Peyer's patch (tissue), 4 donors: ENCODE data around the gene PHAX. TPM values are rescaled to one million over a fixed set of nuclear protein-coding genes. Genes with fewer than 3 reads are reported as not detected.

Source experiments
- DNase-seq, 3 donors: peaks; one replicate each; pipeline ENCODE4 v3.0.0-alpha.2; 2017 to 2019
- H3K27ac ChIP-seq, 4 donors: fragments of 200-600 bp; sonication (generic); one replicate each; pipeline ENCODE4 v1.5.1; 2016 to 2019
- H3K27me3 ChIP-seq, 2 donors: fragments of 200-600 bp; sonication (generic); one replicate each; pipeline ENCODE4 v1.5.1; 2019
- H3K36me3 ChIP-seq, 3 donors: fragments of 200-600 bp; sonication (generic); one replicate each; pipeline ENCODE4 v1.5.1; 2016 to 2019
- H3K4me1 ChIP-seq, 4 donors: fragments of 200-600 bp; sonication (generic); one replicate each; pipeline ENCODE4 v1.5.1; 2016 to 2019
- H3K4me3 ChIP-seq, 4 donors: fragments of 200-600 bp; sonication (generic); 1 replicate in 3 of 4; 2 replicates in 1 of 4; pipeline ENCODE4 v1.5.1; 2016 to 2019; ENCODE audit warnings: mild to moderate bottlenecking in 1 of 4
- H3K9me3 ChIP-seq, 4 donors: fragments of 200-600 bp; sonication (generic); one replicate each; pipeline ENCODE4 v1.5.1; 2016 to 2019; ENCODE audit warnings: mild to moderate bottlenecking in 1 of 4
- CTCF ChIP-seq, 6 experiments: fragments of 450-650 bp in 4 of 6; fragments of 200-600 bp in 2 of 6; sonication (generic) in 1 of 6; IDR thresholded peaks; one replicate each; pipeline ENCODE4 v1.5.1; 2017 to 2019; ENCODE audit warnings: antibody characterized with exemption in 6 of 6, mild to moderate bottlenecking in 3 of 6, moderate library complexity in 1 of 6
- POLR2A ChIP-seq, 2 donors: fragments of 450-650 bp; IDR thresholded peaks; one replicate each; pipeline ENCODE4 v1.5.1; 2017; ENCODE audit warnings: antibody characterized with exemption in 2 of 2, mild to moderate bottlenecking in 2 of 2, moderate library complexity in 2 of 2
- total RNA-seq, 4 donors: library from RNA; depleted of rRNA; stranded (reverse); fragments of >200 nt; gene quantifications; one replicate each; pipeline ENCODE4 v1.1.0, GENCODE V29; 2016

Gene PHAX
- total RNA-seq, 4 donors from 2014 or later = 25.6 to 31.4 (median 27.4) TPM

GRCh38 chr5:126575644-126576043 is 25.1 kb upstream of the PHAX start:
- Histone ChIP-seq H3K27me3 (no peaks in the 10 kb centered on the region), H3K9me3 (no peaks in the 10 kb centered on the region), H3K4me3 (no peak overlapping the region), H3K27ac (no peak overlapping the region), H3K4me1 (no peaks in the 10 kb centered on the region), H3K36me3 (peaks cover 0 to 18% (median 0%) of the 10 kb centered on the region in 3 donors)
- DNase-seq = no peak
- TF ChIP-seq CTCF (IDR thresholded peaks at IDR 0.05) (no peak), POLR2A (IDR thresholded peaks at IDR 0.05) (no peak)

- TF ChIP-seq POLR2A (IDR thresholded peaks at IDR 0.05) (no peak), CTCF (IDR thresholded peaks at IDR 0.05) (no peak)
- no peaks in the 10 kb centered on the region for H3K27me3 ChIP-seq
- H3K27ac ChIP-seq = no peak overlapping the region
- peaks cover 0 to 27% (median 0%) of the 10 kb centered on the region in 3 donors for H3K36me3 ChIP-seq
- H3K9me3 ChIP-seq = no peaks in the 10 kb centered on the region
- no peaks in the 10 kb centered on the region for H3K4me1 ChIP-seq
- no peak for DNase-seq
- H3K4me3 ChIP-seq = no peak overlapping the region
Observed at GRCh38 chr5:126576974-126577373, 23.8 kb upstream of the PHAX start.

- Histone ChIP-seq H3K36me3 (peaks cover 0 to 27% (median 0%) of the 10 kb centered on the region in 3 donors), H3K27me3 (no peaks in the 10 kb centered on the region)
Observed at GRCh38 chr5:126577415-126577814, 23.3 kb upstream of the PHAX start.

GRCh38 chr5:126579716-126580115 is 21.0 kb upstream of the PHAX start:
- H3K4me1 ChIP-seq = no peaks in the 10 kb centered on the region
- H3K27me3 ChIP-seq = no peaks in the 10 kb centered on the region
- no peak for DNase-seq
- no peak overlapping the region for H3K4me3 ChIP-seq
- no peaks in the 10 kb centered on the region for H3K9me3 ChIP-seq
- no peak overlapping the region for H3K27ac ChIP-seq
- TF ChIP-seq POLR2A (IDR thresholded peaks at IDR 0.05) (no peak), CTCF (IDR thresholded peaks at IDR 0.05) (no peak)
- peaks cover 0 to 27% (median 0%) of the 10 kb centered on the region in 3 donors for H3K36me3 ChIP-seq

More at GRCh38 chr5:126577415-126577814, 23.3 kb upstream of the PHAX start:
- no peak for DNase-seq
- no peaks in the 10 kb centered on the region for H3K4me1 ChIP-seq
- H3K4me3 ChIP-seq = no peak overlapping the region
- H3K27ac ChIP-seq = no peak overlapping the region
- TF ChIP-seq POLR2A (IDR thresholded peaks at IDR 0.05) = no peak
- TF ChIP-seq CTCF (IDR thresholded peaks at IDR 0.05) = no peak
- H3K9me3 ChIP-seq = no peaks in the 10 kb centered on the region

GRCh38 chr5:126583761-126584160 is 17.0 kb upstream of the PHAX start:
- Histone ChIP-seq H3K4me1 (no peaks in the 10 kb centered on the region), H3K9me3 (no peaks in the 10 kb centered on the region), H3K4me3 (no peak overlapping the region), H3K27ac (no peak overlapping the region), H3K27me3 (no peaks in the 10 kb centered on the region), H3K36me3 (peaks cover 0 to 30% (median 0%) of the 10 kb centered on the region in 3 donors)
- no peak for TF ChIP-seq CTCF (IDR thresholded peaks at IDR 0.05)
- no peak for TF ChIP-seq POLR2A (IDR thresholded peaks at IDR 0.05)
- no peak for DNase-seq
